HepG2 (cell line): ENCODE measurements around the gene TIMP3. TPM values are rescaled to one million over a fixed set of nuclear protein-coding genes. Genes with fewer than 3 reads are reported as not detected.

Experiments
- CENPBD1 ChIP-seq: sonication (generic); formaldehyde crosslinking; IDR thresholded peaks from 2 replicates; pipeline ENCODE4 v1.8.0; 2022; ENCODE audit warnings: missing genetic modification reagents, low read depth, mild to moderate bottlenecking, borderline replicate concordance
- HMGXB3 ChIP-seq: sonication (generic); formaldehyde crosslinking; IDR thresholded peaks from 2 replicates; pipeline ENCODE4 v1.4.0; 2020; ENCODE audit warnings: missing genetic modification reagents, borderline replicate concordance
- MBD4 ChIP-seq: IDR thresholded peaks from 2 replicates; pipeline ENCODE4 v1.6.1; 2012; ENCODE audit warnings: low read length, inconsistent platforms, borderline replicate concordance
- NKX3-1 ChIP-seq: sonication (generic); formaldehyde crosslinking; IDR thresholded peaks from 2 replicates; pipeline ENCODE4 v1.5.0; 2020; ENCODE audit warnings: missing genetic modification reagents
- ZBTB10 ChIP-seq: sonication (generic); formaldehyde crosslinking; IDR thresholded peaks from 2 replicates; pipeline ENCODE4 v1.4.0; 2020; ENCODE audit warnings: missing genetic modification reagents, borderline replicate concordance
- ZFP37 ChIP-seq: sonication (generic); formaldehyde crosslinking; IDR thresholded peaks from 2 replicates; pipeline ENCODE4 v1.4.0; 2020; ENCODE audit warnings: missing genetic modification reagents, borderline replicate concordance
- ZMAT3 ChIP-seq: sonication (generic); formaldehyde crosslinking; conservative IDR thresholded peaks from 2 replicates; pipeline ENCODE4 v1.7.0; 2021; ENCODE audit warnings: missing genetic modification reagents
- ZNF335 ChIP-seq: sonication (generic); formaldehyde crosslinking; IDR thresholded peaks from 2 replicates; pipeline ENCODE4 v1.4.0; 2020; ENCODE audit warnings: missing genetic modification reagents
- ZNF337 ChIP-seq: sonication (generic); formaldehyde crosslinking; IDR thresholded peaks from 2 replicates; pipeline ENCODE4 v1.5.1; 2020; ENCODE audit warnings: missing genetic modification reagents, low read depth, mild to moderate bottlenecking, borderline replicate concordance
- ZNF407 ChIP-seq: sonication (generic); formaldehyde crosslinking; IDR thresholded peaks from one replicate; pipeline ENCODE4 v1.5.1; 2020; ENCODE audit warnings: mild to moderate bottlenecking, missing genetic modification reagents; ENCODE audit errors: not compliant biosample characterization
- ZNF430 ChIP-seq: sonication (generic); formaldehyde crosslinking; IDR thresholded peaks from 2 replicates; pipeline ENCODE4 v1.9.0; 2021; ENCODE audit warnings: mild to moderate bottlenecking, missing genetic modification reagents
- polyA plus RNA-seq, 8 experiments: library from polyadenylated mRNA; depleted of rRNA in 3 of 8; stranded (reverse) in 7 of 8; unstranded in 1 of 8; fragments of >200 nt; fragmentation: Illumina TruSeq in 4 of 8; extraction: Trizol in 4 of 8; gene quantifications; 2 replicates each; pipeline versions ENCODE4 v1.2.1 to v1.2.3, GENCODE V29; 2011 to 2016; ENCODE audit warnings: low read depth in 4 of 8, missing spikeins in 1 of 8, mixed read lengths in 1 of 8; ENCODE audit not compliant: insufficient read depth in 1 of 8
- total RNA-seq, 5 experiments: library from RNA; depleted of rRNA; stranded (reverse); fragments of >200 nt; fragmentation: Illumina TruSeq; extraction: Trizol; gene quantifications; 2 replicates each; pipeline ENCODE4 v1.2.3, GENCODE V29; 2016; ENCODE audit warnings: low read depth in 1 of 5

Gene TIMP3
- total and polyA plus RNA-seq, 2 of the 13 experiments (the other 11 are each of a cell fraction or from before 2014, with no cell fraction given) = 57.3 to 86.6 TPM

DNA sequence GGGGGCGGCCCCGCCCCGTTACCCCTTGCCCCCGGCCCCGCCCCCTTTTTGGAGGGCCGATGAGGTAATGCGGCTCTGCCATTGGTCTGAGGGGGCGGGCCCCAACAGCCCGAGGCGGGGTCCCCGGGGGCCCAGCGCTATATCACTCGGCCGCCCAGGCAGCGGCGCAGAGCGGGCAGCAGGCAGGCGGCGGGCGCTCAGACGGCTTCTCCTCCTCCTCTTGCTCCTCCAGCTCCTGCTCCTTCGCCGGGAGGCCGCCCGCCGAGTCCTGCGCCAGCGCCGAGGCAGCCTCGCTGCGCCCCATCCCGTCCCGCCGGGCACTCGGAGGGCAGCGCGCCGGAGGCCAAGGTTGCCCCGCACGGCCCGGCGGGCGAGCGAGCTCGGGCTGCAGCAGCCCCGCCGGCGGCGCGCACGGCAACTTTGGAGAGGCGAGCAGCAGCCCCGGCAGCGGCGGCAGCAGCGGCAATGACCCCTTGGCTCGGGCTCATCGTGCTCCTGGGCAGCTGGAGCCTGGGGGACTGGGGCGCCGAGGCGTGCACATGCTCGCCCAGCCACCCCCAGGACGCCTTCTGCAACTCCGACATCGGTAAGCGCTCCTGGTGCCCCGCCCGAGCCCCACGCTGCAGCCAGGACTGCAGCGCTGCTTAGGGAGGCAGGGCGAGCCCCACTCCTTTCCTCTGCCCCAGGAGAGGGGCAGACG, at the start of gene TIMP3 (continued):
- TF ChIP-seq ZBTB10 (CRISPR knock-in tag) = 0 out of 2 replicates have a peak, but pooled peaks have one; percentile 26
- no peak for TF ChIP-seq ZFP37 (CRISPR knock-in tag)
- 0 out of 2 replicates have a peak, but pooled peaks have one; percentile 1 for TF ChIP-seq ZNF337
- no peak for TF ChIP-seq ZNF407 (CRISPR knock-in tag)
- TF ChIP-seq HMGXB3 (CRISPR knock-in tag) = 0 out of 2 replicates have a peak, but pooled peaks have one; percentile 44
- peak; percentile 42; the same call in 1 of the 2 replicates for TF ChIP-seq ZMAT3
- TF ChIP-seq CENPBD1 (CRISPR knock-in tag) = no peak
- TF ChIP-seq MBD4 = no peak
- TF ChIP-seq ZNF335 (CRISPR knock-in tag) = no peak
- TF ChIP-seq NKX3-1 (CRISPR knock-in tag) = no peak
- TF ChIP-seq ZNF430 (CRISPR knock-in tag) = no peak
